ENCODE data around the gene TMEM229B.

Gene TMEM229B

DNA sequence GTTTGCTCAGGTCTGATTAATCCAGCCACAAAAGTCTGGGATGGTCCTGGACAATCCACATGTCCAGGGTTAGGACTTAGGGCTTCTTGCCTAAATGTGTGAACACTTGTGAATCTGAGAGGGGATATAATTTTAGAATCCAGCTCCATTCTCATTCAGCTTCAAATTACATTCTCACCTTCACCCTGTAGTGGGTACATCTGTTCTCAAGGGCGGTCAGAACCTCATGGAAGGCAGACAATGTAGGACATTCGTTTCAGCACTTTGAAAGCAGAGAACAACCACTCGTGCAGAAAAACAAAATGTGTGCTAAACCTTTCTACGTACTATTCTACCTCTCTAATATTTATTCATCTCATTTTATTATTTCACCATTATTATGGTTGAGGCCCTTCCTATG lies 1.2 kb downstream of the TMEM229B start:
- no peak for DNase-seq

GRCh38 chr14:67486890-67487289 lies 1.6 kb downstream of the TMEM229B start:
- no peak for DNase-seq

GRCh38 chr14:67485501-67486095 lies 2.9 kb downstream of the TMEM229B start:
- DNase-seq = peak in 1 of 58 donors; percentile 4

DNA sequence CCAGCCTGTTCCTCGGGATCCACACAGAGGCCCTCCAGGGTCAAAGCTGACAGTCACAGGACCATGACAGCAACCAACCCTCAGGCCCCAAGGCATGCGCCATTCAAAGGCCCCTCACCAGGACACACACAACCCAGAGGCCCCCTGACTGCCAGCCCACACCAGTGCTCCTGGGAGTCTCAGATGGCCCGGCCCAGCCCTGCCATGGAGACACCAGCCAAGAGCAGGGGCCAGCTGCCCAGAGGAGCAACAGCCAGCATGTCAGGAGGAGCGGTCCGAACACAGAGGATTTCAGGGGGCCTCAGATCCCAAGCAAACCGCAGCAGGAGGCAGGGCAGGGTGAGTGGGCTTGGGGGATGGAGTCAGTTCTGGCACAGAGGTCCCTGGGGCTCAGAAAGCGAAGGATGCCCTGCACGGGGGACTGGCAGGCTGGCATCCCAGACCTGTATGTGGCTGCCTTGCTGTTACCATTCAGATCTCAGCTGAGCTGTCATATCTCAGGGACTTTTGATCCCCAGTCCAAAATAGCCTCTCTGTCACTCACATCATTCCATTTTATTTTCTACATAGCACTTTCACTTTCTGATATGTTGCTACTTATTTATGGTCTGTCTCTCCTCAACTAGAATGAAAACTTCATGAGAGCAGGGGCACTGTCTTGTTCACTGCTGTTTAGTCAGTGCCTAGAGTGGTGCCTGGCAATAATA lies 4.8 kb downstream of the TMEM229B start:
- no peak for DNase-seq

DNA sequence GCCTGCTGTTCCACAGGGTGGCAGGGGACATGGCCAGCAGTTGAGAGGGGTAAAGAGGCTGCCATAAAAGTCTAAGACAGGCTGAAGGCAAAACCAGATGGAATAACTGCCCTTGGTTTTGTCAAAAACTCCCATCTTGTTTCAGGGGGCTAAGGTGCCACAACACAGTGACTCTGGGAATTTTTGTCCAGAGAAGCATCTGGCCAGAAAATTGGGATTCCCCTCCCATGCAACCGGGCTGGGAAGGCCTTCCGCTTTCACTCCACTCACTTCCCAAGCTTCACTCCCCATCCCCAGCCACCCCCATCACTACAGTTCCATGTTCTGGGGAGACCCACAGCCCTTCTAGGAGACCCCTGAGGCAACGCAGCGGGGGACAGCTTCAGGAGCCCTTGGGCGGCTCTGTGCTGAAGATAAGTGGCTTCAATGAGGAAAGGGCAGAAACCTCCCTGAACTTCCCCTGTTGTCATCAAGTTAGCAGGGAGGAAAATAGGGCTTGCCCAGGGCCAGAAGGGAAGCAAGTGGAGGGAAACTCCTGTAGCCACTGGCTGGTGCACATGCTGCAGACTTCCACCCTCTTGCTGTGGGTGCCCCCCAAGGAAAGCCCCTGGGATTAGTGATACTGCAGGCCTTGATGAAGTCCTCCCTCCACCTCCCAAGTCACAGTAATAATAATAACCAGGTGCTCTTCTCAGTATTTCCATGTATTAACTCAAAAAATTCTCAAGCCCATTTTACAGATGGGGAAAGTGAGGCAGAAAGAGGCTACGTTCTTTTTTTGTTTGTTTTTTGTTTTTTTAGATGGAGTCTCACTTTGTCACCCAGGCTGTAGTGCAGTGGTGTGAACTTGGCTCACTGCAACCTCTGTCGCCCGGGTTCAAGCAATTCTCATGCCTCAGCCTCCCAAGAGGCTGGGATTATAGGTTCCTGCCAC lies 6.0 kb downstream of the TMEM229B start:
- no peak for DNase-seq

DNA sequence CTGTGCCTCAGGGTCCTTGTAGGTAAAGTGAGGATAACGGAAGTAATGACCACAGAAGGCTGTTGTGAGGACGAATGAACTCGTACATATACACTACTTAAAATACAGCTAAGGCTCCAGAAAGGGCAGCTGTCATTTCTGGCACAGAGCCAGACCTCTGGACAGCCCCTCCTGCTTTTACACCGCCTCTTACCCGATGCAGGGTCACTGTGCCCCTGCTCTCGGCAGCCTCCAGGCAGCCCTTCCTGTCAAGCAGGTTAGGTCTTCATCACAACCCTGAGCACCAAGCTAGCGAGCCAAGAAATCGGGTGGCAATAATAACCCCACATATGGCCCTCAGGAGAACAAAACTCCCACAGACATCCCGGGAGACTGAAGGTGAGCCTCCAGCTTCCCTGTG lies 8.5 kb downstream of the TMEM229B start:
- no peak for DNase-seq

DNA sequence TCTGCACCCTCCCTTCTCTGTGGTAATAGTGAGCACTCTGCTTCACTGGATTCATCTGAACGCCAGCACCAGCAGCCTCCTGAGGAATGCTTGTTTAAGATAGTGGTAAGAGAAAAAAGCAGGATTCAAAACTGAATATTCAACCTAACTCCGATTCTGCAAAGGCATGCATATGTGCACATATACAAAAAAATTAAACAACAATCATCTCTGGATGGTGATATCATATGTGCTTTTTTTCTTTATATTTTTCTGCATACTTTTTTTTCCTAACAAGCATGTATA lies 9.8 kb downstream of the TMEM229B start:
- DNase-seq = no peak

- no peak for DNase-seq
Observed at GRCh38 chr14:67477926-67478799, 10.4 kb downstream of the TMEM229B start.

- no peak for DNase-seq
Observed at GRCh38 chr14:67474366-67474765, 14.2 kb downstream of the TMEM229B start.

GRCh38 chr14:67473290-67474082 lies 15.0 kb downstream of the TMEM229B start:
- DNase-seq = no peak

GRCh38 chr14:67472726-67473125 lies 15.8 kb downstream of the TMEM229B start:
- DNase-seq = no peak

- DNase-seq = no peak
Observed at GRCh38 chr14:67469954-67470353, 18.6 kb downstream of the TMEM229B start.

- DNase-seq = no peak
Observed at GRCh38 chr14:67468378-67468730, 20.2 kb downstream of the TMEM229B start.

DNA sequence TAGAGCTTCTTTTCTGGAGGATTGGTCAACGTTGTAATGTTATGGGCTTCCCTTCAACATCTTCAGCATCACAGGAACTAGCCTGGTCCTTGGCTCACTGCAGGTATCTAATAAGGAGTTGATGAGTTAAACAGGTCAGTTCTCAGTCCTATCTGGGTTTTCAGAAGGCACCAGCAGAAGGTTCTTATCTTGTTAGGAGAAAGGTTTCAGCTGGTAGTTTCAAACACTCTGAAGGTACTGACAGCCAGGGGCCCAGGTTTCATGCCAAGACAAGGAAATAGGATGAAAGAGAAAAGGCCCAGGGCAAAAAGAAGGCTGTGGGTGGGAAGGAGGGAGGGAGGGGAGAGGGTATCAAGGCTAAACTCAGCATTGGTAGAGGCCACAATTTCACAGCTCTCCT lies 21.4 kb downstream of the TMEM229B start:
- no peak for DNase-seq

DNA sequence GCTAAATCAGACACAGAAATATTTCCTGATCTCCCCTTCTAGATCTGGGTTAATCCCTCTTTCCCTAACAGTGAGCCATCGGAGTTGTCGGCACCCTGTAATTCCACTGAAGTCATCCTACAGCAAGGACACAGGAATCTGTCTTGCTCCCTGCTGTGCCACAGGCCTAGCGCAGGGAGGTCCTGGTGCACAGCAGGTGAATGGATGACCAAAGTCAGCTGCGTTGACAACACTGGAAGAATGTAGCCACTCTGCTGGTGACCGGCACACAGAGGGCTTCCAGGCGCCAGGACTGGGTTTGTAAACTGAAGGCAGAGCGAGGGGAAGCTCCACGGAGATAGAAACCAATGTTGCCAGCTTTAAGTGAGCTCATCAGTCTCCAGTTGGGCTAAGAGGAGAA lies 23.6 kb downstream of the TMEM229B start:
- no peak for DNase-seq

- no peak for DNase-seq
Observed at GRCh38 chr14:67464377-67464776, 24.1 kb downstream of the TMEM229B start.

- DNase-seq = no peak
Observed at GRCh38 chr14:67463900-67464299, 24.6 kb downstream of the TMEM229B start.

DNA sequence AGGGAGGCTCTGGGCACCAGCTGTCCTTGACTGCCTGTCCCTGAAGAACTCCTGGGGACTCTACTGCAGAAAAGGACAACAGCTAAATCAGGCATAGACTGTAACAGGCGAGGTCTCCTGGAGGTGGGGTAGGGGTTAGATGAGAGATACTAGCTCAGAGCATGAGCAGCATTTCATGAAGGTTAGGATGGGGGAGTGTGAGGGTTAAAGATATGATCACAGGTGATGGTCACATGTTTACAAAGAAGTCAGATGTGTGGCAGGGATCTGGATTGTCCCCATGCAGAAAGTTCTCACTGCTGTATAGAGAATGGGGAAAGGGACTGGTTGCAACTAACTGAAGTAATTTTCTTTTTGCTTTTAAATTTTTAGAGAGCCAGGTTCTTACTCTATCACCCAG lies 26.5 kb downstream of the TMEM229B start:
- no peak for DNase-seq

DNA sequence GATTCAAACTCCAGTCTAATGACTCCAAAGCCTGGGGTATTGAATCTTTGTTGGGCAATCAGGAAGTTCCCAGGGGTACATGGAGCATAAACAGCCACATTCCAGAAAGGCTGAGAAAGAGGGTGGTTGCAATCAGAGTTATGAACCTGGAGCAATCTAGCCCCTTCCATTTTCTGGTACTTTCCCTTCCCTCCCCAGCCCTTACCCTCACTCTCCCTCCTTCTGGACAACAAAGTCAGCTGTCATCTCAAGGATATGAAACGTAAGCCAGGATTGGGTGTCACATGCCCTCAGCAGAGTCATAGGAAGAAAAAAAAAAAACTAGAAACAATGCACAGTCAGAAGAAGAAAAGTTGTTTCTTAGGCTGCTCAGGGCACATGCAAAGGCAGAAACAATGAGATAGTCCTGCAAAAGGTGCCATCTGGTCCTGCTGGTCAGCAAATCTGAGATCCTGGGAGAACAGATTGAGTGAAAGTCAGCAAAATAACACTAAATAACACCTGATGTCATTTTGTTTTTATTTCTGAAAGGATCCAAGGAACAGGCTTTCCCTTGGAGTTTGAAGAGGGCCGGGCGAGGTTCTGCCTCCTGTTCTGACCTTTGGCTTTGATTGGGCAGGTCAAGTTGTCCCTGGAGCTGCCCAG lies 27.1 kb downstream of the TMEM229B start:
- DNase-seq = no peak

DNA sequence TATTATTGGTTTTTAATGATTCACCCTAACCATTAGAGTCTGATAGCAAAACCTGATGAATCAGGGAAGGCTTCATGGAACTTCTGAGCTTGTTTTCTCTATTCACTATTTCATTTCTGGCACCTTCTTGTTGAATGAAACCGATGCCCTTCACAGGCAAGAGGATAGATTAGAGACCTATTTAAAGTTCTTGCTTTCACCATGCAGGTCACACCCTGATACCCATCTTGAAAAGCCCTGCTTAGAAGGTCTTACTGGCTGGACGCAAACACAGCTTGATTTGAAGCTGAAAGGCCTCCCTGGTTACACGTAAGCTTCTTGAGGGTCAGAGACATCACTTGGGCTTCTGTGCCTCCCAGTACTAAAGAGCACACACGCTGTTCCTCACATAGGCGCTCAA lies 29.2 kb downstream of the TMEM229B start:
- DNase-seq = no peak
